K562 (cell line): ENCODE results near the gene KMT2D. TPM values are rescaled to one million over a fixed set of nuclear protein-coding genes. Genes with fewer than 3 reads are reported as not detected.
A peak's percentile ranks its signal among the peaks of the same experiment; 100 is the strongest.

Source experiments
- ATAC-seq: fragments of 200-7000 bp; cut with Tn5 transposase; 3 replicates; pipeline ENCODE4 v1.9.1; 2020; ENCODE audit warnings: moderate library complexity
- Bru-seq: library from RNA; stranded (reverse); fragments of 400-500 nt; gene quantifications from one replicate; lab custom pipeline; 2021; lab: Mats Ljungman, UMichigan
- BruChase-seq, 2 experiments: library from RNA; stranded (reverse); fragments of 400-500 nt; gene quantifications; one replicate each; lab custom pipeline; 2021; lab: Mats Ljungman, UMichigan
- BruUV-seq: library from RNA; stranded (reverse); fragments of 400-500 nt; replicated peaks from 2 replicates; lab custom pipeline; 2021; lab: Mats Ljungman, UMichigan
- CTCF ChIA-PET: fragments of 300-600 bp; formaldehyde crosslinking; extraction: SDS; loops from one replicate; lab custom pipeline; 2021; ENCODE audit warnings: low intra/inter-chr PET ratio; lab: Yijun Ruan, JAX
- POLR2A ChIA-PET: fragments of 300-600, 350-650 bp; sonication (Branson Sonifier 250); formaldehyde crosslinking; extraction: SDS; loops from one replicate; lab custom pipeline; 2021; ENCODE audit warnings: antibody characterized with exemption, inconsistent platforms; lab: Yijun Ruan, JAX
- DNase-seq, 4 experiments: peaks; one replicate each; pipeline versions ENCODE4 v3.0.0 to v3.0.0-alpha.2; 2011 to 2018; ENCODE audit warnings: low spot score in 3 of 4, mixed read lengths in 3 of 4; ENCODE audit errors: extremely low read depth in 1 of 4
- FAIRE-seq: peaks from 2 replicates; lab custom pipeline; 2011; peaks lifted over from hg19 to GRCh38; lab: Jason Lieb, UNC
- H2AFZ ChIP-seq: 2 replicates; pipeline ENCODE4 v1.6.0; 2011; ENCODE audit warnings: low read depth, low read length, control low read depth, inconsistent platforms
- H3K27ac ChIP-seq: fragments of 200-600 bp; 3 replicates; pipeline ENCODE4 v1.8.0; 2011; ENCODE audit warnings: low read depth, mild to moderate bottlenecking, control low read depth, inconsistent platforms, low read length, moderate library complexity, mixed read lengths; ENCODE audit errors: extremely low read depth
- H3K27me3 ChIP-seq, 2 experiments: fragments of 300-600 bp in 1 of 2; 2 replicates in 1 of 2; 3 replicates in 1 of 2; pipeline versions ENCODE4 v1.6.0 to v1.8.0; 2011; ENCODE audit warnings: inconsistent platforms in 2 of 2, low read length in 2 of 2, mild to moderate bottlenecking in 1 of 2, mixed read lengths in 1 of 2, moderate library complexity in 1 of 2; ENCODE audit not compliant: control insufficient read depth in 2 of 2, insufficient read depth in 2 of 2
- H3K36me3 ChIP-seq: fragments of 300-600 bp; 3 replicates; pipeline ENCODE4 v1.8.0; 2011; ENCODE audit warnings: mild to moderate bottlenecking, low read length, inconsistent platforms; ENCODE audit not compliant: control insufficient read depth, insufficient read depth
- H3K4me1 ChIP-seq, 2 experiments: fragments of 200-600 bp in 1 of 2; replicated peaks in 1 of 2; 2 replicates in 1 of 2; 3 replicates in 1 of 2; pipeline versions ENCODE4 v1.5.1 to v1.8.0; 2011; ENCODE audit warnings: inconsistent platforms in 2 of 2, low read length in 2 of 2, mild to moderate bottlenecking in 1 of 2, mixed read lengths in 1 of 2, moderate library complexity in 1 of 2; ENCODE audit not compliant: control insufficient read depth in 2 of 2, insufficient read depth in 2 of 2
- H3K4me2 ChIP-seq: 2 replicates; pipeline ENCODE4 v1.6.1; 2011; ENCODE audit warnings: low read length, control low read depth, inconsistent platforms, mixed read lengths; ENCODE audit not compliant: insufficient read depth
- H3K4me3 ChIP-seq: fragments of 200-600 bp; sonication (generic), shearing (Covaris generic); 2 replicates; pipeline ENCODE4 v1.5.1; 2016; ENCODE audit warnings: control low read depth, inconsistent platforms
- H3K79me2 ChIP-seq: fragments of 200-600 bp; 3 replicates; pipeline ENCODE4 v1.8.0; 2011; ENCODE audit warnings: low read length, inconsistent platforms; ENCODE audit not compliant: control insufficient read depth, insufficient read depth
- H3K9ac ChIP-seq, 2 experiments: 2 replicates each; pipeline versions ENCODE4 v1.6.0 to v1.6.1; 2011; ENCODE audit warnings: low read depth in 2 of 2, low read length in 2 of 2, control low read depth in 1 of 2, inconsistent platforms in 1 of 2, mild to moderate bottlenecking in 1 of 2, mixed read lengths in 1 of 2; ENCODE audit not compliant: insufficient read depth in 1 of 2
- H3K9me1 ChIP-seq: one replicate; pipeline ENCODE4 v1.6.0; 2011; ENCODE audit warnings: inconsistent platforms, mild to moderate bottlenecking, low read length, moderate library complexity; ENCODE audit not compliant: control insufficient read depth, insufficient read depth
- H3K9me3 ChIP-seq: replicated peaks from 2 replicates; pipeline ENCODE4 v1.5.1; 2011; ENCODE audit warnings: low read depth, low read length, inconsistent platforms; ENCODE audit not compliant: control insufficient read depth, insufficient read depth
- H4K20me1 ChIP-seq: replicated peaks from 2 replicates; pipeline ENCODE4 v1.6.1; 2011; ENCODE audit warnings: low read length, inconsistent platforms, mixed read lengths; ENCODE audit not compliant: control insufficient read depth, insufficient read depth
- DPF2 ChIP-seq: fragments of 450-650 bp; IDR thresholded peaks from 2 replicates; pipeline ENCODE4 v1.6.1; 2016
- MIER1 ChIP-seq: fragments of 450-650 bp; IDR thresholded peaks from 2 replicates; pipeline ENCODE4 v1.6.1; 2016; ENCODE audit warnings: antibody characterized with exemption, mild to moderate bottlenecking, low read depth
- WGBS: fragments of 100-300 bp; shearing (Covaris generic); methylation state at CpG from one replicate; pipeline ENCODE4 v1.1.6; 2016; ENCODE audit warnings: low coverage, mixed read lengths; ENCODE audit not compliant: insufficient coverage; ENCODE audit errors: missing lambda C conversion rate; 5-methylcytosine and 5-hydroxymethylcytosine counted together
- in situ Hi-C: fragments of 300-500 bp; cut with MboI; formaldehyde crosslinking; loops from 4 replicates; pipeline ENCODE4 v1.15.0; 2018; ENCODE audit warnings: inconsistent platforms, mixed read lengths
- intact Hi-C: fragments of 100-400 bp; cut with micrococcal nuclease; formaldehyde crosslinking; loops from 2 replicates; pipeline ENCODE4 v1.14.2; 2022
- long read RNA-seq, 3 experiments: library from polyadenylated mRNA in 2 of 3; library from RNA in 1 of 3; unstranded in 2 of 3; stranded (forward) in 1 of 3; transcript quantifications; one replicate each; pipeline ENCODE4 v2.0.0, GENCODE V29; 2019 to 2022
- polyA minus RNA-seq, 3 experiments: library from RNA; depleted of rRNA, polyadenylated mRNA; stranded (reverse); fragments of >200 nt; gene quantifications; 2 replicates each; pipeline ENCODE4 v1.2.3, GENCODE V29; 2011
- polyA plus RNA-seq, 8 experiments: library from polyadenylated mRNA; depleted of rRNA in 4 of 8; stranded (reverse) in 5 of 8; unstranded in 3 of 8; fragments of >200 nt; fragmentation: Nextera tagmentation in 2 of 8; fragmentation: Illumina TruSeq in 1 of 8; extraction: Ambion mirVana in 2 of 8; extraction: Trizol in 1 of 8; gene quantifications; 2 replicates each; pipeline versions ENCODE4 v1.2.1 to v1.2.3, GENCODE V29; 2011 to 2014; ENCODE audit warnings: inconsistent platforms in 1 of 8, missing spikeins in 1 of 8
- total RNA-seq, 7 experiments: library from RNA; depleted of rRNA in 6 of 7; stranded (reverse); fragments of >200 nt in 6 of 7; fragmentation: Illumina TruSeq in 2 of 7; extraction: Trizol in 2 of 7; gene quantifications; 2 replicates each; pipeline versions ENCODE4 v1.2.1 to v1.2.3, GENCODE V29; 2011 to 2021; ENCODE audit warnings: low replicate concordance in 1 of 7
- TF ChIP-seq, protein P1 (sequence below): fragments of 250-450 bp; sonication (Bioruptor Pico); IDR thresholded peaks from 2 replicates; pipeline ENCODE4 v1.5.0; 2021

The KMT2D gene, protein sequence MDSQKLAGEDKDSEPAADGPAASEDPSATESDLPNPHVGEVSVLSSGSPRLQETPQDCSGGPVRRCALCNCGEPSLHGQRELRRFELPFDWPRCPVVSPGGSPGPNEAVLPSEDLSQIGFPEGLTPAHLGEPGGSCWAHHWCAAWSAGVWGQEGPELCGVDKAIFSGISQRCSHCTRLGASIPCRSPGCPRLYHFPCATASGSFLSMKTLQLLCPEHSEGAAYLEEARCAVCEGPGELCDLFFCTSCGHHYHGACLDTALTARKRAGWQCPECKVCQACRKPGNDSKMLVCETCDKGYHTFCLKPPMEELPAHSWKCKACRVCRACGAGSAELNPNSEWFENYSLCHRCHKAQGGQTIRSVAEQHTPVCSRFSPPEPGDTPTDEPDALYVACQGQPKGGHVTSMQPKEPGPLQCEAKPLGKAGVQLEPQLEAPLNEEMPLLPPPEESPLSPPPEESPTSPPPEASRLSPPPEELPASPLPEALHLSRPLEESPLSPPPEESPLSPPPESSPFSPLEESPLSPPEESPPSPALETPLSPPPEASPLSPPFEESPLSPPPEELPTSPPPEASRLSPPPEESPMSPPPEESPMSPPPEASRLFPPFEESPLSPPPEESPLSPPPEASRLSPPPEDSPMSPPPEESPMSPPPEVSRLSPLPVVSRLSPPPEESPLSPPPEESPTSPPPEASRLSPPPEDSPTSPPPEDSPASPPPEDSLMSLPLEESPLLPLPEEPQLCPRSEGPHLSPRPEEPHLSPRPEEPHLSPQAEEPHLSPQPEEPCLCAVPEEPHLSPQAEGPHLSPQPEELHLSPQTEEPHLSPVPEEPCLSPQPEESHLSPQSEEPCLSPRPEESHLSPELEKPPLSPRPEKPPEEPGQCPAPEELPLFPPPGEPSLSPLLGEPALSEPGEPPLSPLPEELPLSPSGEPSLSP (N-terminal part only)
- 218 and 331 TPM in 2 replicates for total RNA-seq (2011; cell fraction: chromatin; rRNA removed; ENCODE audit: low replicate concordance)
- 143 and 150 TPM in 2 replicates for total RNA-seq (2011; cell fraction: nucleolus; rRNA removed)
- total RNA-seq (2011; cell fraction: nucleoplasm; rRNA removed): 136 and 138 TPM in 2 replicates
- total RNA-seq (2014; rRNA removed) (17.5 and 23.5 TPM in 2 replicates), total RNA-seq (2014; rRNA removed; fragmentation: Illumina TruSeq; extraction: Trizol) (10.5 and 10.6 TPM in 2 replicates), total RNA-seq (2015; rRNA removed; fragmentation: Illumina TruSeq; extraction: Trizol) (13.7 and 20.1 TPM in 2 replicates), total RNA-seq (2021) (89.5 and 93.7 TPM in 2 replicates), polyA plus RNA-seq (2011; rRNA removed) (9.9 and 15.2 TPM in 2 replicates), polyA plus RNA-seq (2014; fragmentation: Illumina TruSeq; extraction: Trizol) (53.8 and 73.7 TPM in 2 replicates), polyA plus RNA-seq (2014; fragmentation: Nextera tagmentation; extraction: Ambion mirVana) (1 to 10 TPM in 1 of 2 experiments, under 1 TPM in 1; 0.22 to 1.4 TPM), polyA plus RNA-seq (2014; rRNA removed) (33.3 and 42.1 TPM in 2 replicates), polyA minus RNA-seq (2011; rRNA and poly(A)+ RNA removed) (18.1 and 20.1 TPM in 2 replicates), Bru-seq, nascent RNA (percentile 74 among the genes with signal in this experiment), BruChase-seq, experiment 1, labeled RNA remaining after a 2-hour chase (percentile 79 among the genes with signal in this experiment), BruChase-seq, experiment 2, labeled RNA remaining after a 6-hour chase (percentile 91 among the genes with signal in this experiment)
- 9.3 and 9.7 TPM in 2 replicates for polyA plus RNA-seq (2011; cell fraction: cytosol; rRNA removed)
- 68.2 and 72.0 TPM in 2 replicates for polyA plus RNA-seq (2011; cell fraction: nucleus; rRNA removed)
- 37.5 and 39.4 TPM in 2 replicates for polyA plus RNA-seq (2012)
- 58.5 and 91.1 TPM in 2 replicates for polyA minus RNA-seq (2011; cell fraction: cytosol; rRNA and poly(A)+ RNA removed)
- polyA minus RNA-seq (2011; cell fraction: nucleus; rRNA and poly(A)+ RNA removed): 19.0 and 36.2 TPM in 2 replicates
- long read RNA-seq, experiment 1, partial matches to known transcripts: 4 of 42 reads
- long read RNA-seq, experiment 1, other reads (novel, unspliced or antisense): 38 of 42 reads
- long read RNA-seq, experiment 2, partial matches to known transcripts: 21 of 43 reads
- long read RNA-seq, experiment 2, other reads (novel, unspliced or antisense): 22 of 43 reads
- long read RNA-seq, experiment 3: 0 reads

DNA sequence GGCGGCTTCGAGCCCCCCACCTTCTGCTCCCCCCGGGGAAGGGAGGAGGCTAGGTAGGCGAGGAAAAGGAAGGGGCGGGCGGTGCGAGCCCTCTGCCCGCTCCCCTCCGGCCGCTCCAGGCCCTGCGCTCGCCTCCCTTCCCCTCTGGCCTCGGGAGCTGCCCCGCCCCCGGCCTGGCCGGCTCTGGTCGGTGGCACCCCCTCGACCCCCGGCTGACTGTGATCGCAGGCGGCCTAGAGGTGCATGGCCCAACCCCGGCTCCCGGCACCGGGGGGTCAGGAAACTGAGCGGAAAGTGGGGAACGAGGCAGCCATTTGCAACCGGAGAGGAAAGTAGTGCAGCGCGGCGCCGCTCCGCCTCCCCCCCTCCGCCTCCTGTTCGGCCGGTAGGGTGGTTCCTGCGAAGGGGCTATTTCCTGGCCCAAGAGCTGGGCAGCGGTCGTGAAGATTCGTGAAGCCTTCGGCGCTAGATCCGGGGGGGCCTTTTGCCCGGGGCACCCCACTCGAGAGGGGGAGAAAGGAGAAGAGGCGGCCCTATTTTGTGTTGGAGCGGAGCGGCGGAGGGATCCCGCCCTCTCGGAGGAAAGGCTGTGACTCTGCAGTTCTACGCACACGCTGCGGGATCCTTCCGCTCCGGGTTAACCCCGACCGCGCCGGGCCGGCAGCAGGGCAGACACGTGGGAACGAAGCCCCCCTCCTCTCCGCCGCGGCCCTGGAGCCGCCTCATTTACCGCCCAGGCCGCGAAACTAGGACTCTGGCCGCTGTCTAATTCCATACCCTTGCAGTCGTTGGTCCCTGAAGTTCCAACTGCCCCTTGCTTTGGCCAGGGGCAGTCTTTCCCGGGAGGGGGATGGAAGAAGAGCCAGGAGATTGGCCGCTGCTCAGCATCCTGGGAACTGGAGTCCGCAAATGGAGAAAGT lies at the start of gene KMT2D:
Gene KMT2D, minus strand, starts transcription at position 558 of the 920 bp plus-strand sequence. CDS start 5,470 bp downstream, outside the sequence.
- WGBS: under 1% methylated on average over 38 of the region's 74 CpGs
- H3K27me3 ChIP-seq: no peaks in the 10 kb centered on the region
- H3K36me3 ChIP-seq: peaks cover 19% of the 10 kb centered on the region
- peaks cover 63% of the 10 kb centered on the region for H3K79me2 ChIP-seq
- peak within 1 kb of the TSS; percentile 96 to 98 for H3K9ac ChIP-seq
- peaks cover 4% of the 10 kb centered on the region for H3K9me1 ChIP-seq
- ChIA-PET POLR2A (interaction anchor here (0.6 to 6.4 kb wide), 6 partner anchors 14 to 194 kb away, joined by 3 to 40 read pairs (median 4); partner anchors contain the start of gene TUBA1B), CTCF (interaction anchor here (0.5 to 2.3 kb wide), 3 partner anchors 32 to 174 kb away, joined by 3 to 5 read pairs (median 3); no protein-coding TSS in a partner anchor)
- peak within 1 kb of the TSS; percentile 94 for H3K4me2 ChIP-seq
- in situ Hi-C loops: loop anchor here (5.0 kb wide), 2 partner anchors 37 to 172 kb away; no protein-coding TSS in a partner anchor
- ATAC-seq (peak; percentile 72), DNase-seq (peak; percentile 89 to 96 (median 91)), FAIRE-seq (peak; percentile 51)
- H3K4me1 ChIP-seq: peaks cover 15 to 20% of the 10 kb centered on the region in 2 experiments; a peak in 4 of 5 replicates
- peak within 1 kb of the TSS; percentile 98 for H3K27ac ChIP-seq
- H4K20me1 ChIP-seq: peaks cover 41% of the 10 kb centered on the region
- H2AFZ ChIP-seq: peak within 1 kb of the TSS; percentile 86
- intact Hi-C loops: loop anchor here (5.0 to 10.0 kb wide), 2 partner anchors 72 to 284 kb away; partner anchors contain the start of genes DNAJC22 and TUBA1B
- H3K4me3 ChIP-seq: peak within 1 kb of the TSS; percentile 94
- BruUV-seq: TSS peak; percentile 40
- H3K9me3 ChIP-seq: no peaks in the 10 kb centered on the region
- 0 out of 2 replicates have a peak, but pooled peaks have one; percentile 62 for TF ChIP-seq MIER1
- TF ChIP-seq DPF2: peak; percentile 72
- TF ChIP-seq, protein P1, sequence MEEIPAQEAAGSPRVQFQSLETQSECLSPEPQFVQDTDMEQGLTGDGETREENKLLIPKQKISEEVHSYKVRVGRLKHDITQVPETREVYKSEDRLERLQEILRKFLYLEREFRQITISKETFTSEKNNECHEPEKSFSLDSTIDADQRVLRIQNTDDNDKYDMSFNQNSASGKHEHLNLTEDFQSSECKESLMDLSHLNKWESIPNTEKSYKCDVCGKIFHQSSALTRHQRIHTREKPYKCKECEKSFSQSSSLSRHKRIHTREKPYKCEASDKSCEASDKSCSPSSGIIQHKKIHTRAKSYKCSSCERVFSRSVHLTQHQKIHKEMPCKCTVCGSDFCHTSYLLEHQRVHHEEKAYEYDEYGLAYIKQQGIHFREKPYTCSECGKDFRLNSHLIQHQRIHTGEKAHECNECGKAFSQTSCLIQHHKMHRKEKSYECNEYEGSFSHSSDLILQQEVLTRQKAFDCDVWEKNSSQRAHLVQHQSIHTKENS (CRISPR knock-in tag): no peak
